ENCODE measurements around the gene KCNK5. TPM values are rescaled to one million over a fixed set of nuclear protein-coding genes. Genes with fewer than 3 reads are reported as not detected.

Gene KCNK5
- total RNA-seq, 2 experiments from 2014 or later = 25.0 to 25.9 TPM

DNA sequence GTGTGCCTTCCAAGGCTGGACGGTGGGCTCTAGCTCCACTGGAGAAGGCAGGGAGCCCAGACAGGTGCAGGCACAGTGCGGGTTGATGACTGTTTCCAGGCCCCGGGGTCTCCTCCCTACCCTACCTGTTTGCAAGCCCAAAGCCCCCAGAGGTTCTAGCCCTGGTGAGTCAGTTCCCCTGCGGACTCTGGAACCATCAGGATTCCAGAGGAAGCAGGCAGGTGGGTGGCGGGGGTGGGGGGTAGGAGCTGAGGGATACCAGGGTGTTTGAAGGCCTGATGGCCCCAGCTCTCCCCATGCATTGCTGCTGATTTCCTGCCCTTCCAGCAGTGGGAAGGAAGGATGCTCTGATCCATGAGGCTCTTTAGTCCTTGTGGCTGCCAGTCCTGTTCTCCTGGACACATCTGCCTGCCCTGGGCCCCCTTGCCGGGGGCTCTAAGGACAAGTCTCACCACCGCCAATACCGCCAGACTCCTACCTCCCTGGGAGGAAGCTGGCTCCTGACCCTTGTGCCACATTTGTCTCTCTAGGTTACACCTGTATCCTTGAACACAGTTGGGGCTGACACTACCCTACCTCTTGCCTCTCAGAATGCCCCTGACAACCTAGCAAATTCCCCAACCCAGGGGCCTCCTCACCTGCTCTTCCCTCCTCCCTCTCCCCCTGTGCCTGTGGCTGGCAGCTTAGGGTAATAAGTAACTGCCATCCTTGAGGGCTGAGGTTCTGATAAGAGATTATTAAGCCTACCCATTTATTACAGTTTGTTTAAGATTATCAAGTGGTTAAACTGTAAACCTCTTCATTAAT lies 21.7 kb downstream of the KCNK5 start:
- TF ChIP-seq, protein P1, sequence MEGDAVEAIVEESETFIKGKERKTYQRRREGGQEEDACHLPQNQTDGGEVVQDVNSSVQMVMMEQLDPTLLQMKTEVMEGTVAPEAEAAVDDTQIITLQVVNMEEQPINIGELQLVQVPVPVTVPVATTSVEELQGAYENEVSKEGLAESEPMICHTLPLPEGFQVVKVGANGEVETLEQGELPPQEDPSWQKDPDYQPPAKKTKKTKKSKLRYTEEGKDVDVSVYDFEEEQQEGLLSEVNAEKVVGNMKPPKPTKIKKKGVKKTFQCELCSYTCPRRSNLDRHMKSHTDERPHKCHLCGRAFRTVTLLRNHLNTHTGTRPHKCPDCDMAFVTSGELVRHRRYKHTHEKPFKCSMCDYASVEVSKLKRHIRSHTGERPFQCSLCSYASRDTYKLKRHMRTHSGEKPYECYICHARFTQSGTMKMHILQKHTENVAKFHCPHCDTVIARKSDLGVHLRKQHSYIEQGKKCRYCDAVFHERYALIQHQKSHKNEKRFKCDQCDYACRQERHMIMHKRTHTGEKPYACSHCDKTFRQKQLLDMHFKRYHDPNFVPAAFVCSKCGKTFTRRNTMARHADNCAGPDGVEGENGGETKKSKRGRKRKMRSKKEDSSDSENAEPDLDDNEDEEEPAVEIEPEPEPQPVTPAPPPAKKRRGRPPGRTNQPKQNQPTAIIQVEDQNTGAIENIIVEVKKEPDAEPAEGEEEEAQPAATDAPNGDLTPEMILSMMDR (IDR thresholded peaks at IDR 0.05) = no peak
- Mint-ChIP-seq H3K9me3 (no peaks in the 10 kb centered on the region), H3K27ac (no peak overlapping the region), H3K36me3 (ENCODE audit: low read depth) (peaks cover 30% of the 10 kb centered on the region), H3K4me3 (no peak overlapping the region), H3K4me1 (ENCODE audit: low read depth) (peaks cover 43% of the 10 kb centered on the region), H3K27me3 (no peaks in the 10 kb centered on the region)
- POLR2A ChIA-PET = interaction anchor here (1.0 kb wide), 1 partner anchor 10 kb away, joined by 4 read pairs; no protein-coding TSS in a partner anchor
- DNase-seq (no peak), ATAC-seq (no peak)
- CTCF ChIA-PET = no interaction called here
- intact Hi-C loops (cut with micrococcal nuclease) = no loop called here

DNA sequence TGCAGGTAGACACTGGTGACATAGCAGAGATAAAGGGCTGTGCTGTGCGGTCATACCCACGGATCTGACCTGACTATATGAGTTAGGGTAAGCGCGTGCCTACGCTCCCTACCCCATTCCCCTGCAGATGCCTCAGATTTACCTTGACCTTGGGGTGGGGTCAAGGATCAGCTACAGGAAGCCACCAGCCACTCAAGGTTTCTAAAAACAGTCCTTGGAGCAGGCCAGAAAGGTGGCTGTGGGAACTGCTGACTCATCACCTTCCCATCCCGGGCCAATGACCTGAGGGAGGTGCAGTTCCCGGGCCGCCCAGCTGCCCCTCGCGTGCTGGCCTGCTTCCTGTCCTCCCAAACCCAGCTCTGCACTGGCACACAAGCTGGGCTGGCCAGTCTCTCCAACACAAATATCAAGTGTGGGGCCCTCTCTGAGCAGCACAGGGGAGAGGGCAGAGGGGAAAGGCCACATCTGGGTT lies 23.0 kb downstream of the KCNK5 start:
- DNase-seq (no peak), ATAC-seq (no peak)
- no peaks in the 10 kb centered on the region for H3K27me3 Mint-ChIP-seq
- peaks cover 27% of the 10 kb centered on the region for H3K36me3 Mint-ChIP-seq (ENCODE audit: low read depth)
- H3K4me3 Mint-ChIP-seq = no peak overlapping the region
- intact Hi-C loops (cut with micrococcal nuclease) = no loop called here
- TF ChIP-seq, protein P1 (IDR thresholded peaks at IDR 0.05) = no peak
- H3K4me1 Mint-ChIP-seq (ENCODE audit: low read depth) = peaks cover 41% of the 10 kb centered on the region
- H3K9me3 Mint-ChIP-seq = no peaks in the 10 kb centered on the region
- H3K27ac Mint-ChIP-seq = no peak overlapping the region
- POLR2A ChIA-PET = interaction anchor here (0.7 kb wide), 1 partner anchor 16 kb away, joined by 3 read pairs; no protein-coding TSS in a partner anchor
- CTCF ChIA-PET = interaction anchor here (1.1 to 1.2 kb wide), 2 partner anchors 41 to 97 kb away, joined by 3 read pairs; no protein-coding TSS in a partner anchor

DNA sequence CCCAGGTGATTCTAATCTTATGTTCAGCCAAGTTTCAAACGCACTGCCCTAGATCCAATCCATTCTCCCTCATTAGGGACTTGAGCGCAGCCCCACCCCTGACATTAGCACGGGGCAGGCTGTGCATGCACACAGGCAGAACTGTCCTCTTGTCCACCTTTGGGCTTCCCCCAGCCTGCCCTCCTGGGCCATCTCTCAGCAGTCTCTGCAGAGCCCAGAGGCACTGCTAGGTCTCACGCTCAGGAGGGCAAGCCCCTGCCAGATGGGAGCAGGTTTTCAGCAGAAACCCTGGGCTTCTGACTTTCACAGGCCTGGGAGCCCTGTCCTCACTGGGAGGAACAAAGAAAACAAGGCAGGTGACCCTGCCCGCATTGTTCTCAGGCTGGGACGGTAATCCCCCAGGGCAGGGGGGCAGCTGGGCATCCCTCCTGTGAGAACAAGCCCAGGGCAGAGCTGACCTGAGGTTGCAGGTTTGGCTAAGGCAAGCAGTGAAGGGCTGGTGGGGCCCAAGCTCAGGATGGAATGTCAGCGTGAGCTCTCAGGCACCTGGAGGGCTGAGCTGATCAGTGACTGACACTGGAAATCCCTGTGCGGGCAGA lies 24.5 kb downstream of the KCNK5 start:
- Mint-ChIP-seq H3K36me3 (ENCODE audit: low read depth) (peaks cover 26% of the 10 kb centered on the region), H3K4me1 (ENCODE audit: low read depth) (peaks cover 30% of the 10 kb centered on the region), H3K27ac (no peak overlapping the region), H3K9me3 (no peaks in the 10 kb centered on the region), H3K4me3 (no peak overlapping the region), H3K27me3 (no peaks in the 10 kb centered on the region)
- ChIA-PET CTCF (interaction anchor here (1.1 kb wide), 1 partner anchor 39 kb away, joined by 3 read pairs; no protein-coding TSS in a partner anchor), POLR2A (interaction anchor here (0.8 to 1.3 kb wide), 3 partner anchors 34 to 103 kb away, joined by 3 read pairs; no protein-coding TSS in a partner anchor)
- no peak for DNase-seq
- ATAC-seq = no peak
- intact Hi-C loops (cut with micrococcal nuclease) = no loop called here
- TF ChIP-seq, protein P1 (IDR thresholded peaks at IDR 0.05) = no peak

DNA sequence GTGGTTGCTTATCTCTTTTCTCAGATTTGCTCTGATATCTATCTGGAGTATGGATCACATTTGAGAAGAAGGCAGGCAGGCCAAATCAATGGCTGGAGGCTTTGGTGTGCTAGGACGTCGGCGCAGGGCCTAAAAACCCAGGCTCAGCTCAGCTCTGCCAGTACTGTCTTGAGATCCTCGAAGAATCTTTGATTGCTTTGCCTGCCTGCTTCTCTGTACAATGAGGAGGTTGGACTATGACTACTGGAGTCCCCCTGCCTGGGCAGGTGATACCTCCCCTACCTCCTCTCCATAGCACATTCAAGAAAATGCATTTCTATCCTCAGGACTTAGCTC lies 25.1 kb downstream of the KCNK5 start:
- Mint-ChIP-seq H3K9me3 (no peaks in the 10 kb centered on the region), H3K4me3 (no peak overlapping the region), H3K4me1 (ENCODE audit: low read depth) (peaks cover 24% of the 10 kb centered on the region), H3K27ac (no peak overlapping the region), H3K27me3 (no peaks in the 10 kb centered on the region), H3K36me3 (ENCODE audit: low read depth) (peaks cover 26% of the 10 kb centered on the region)
- ChIA-PET CTCF (no interaction called here), POLR2A (interaction anchor here (1.0 kb wide), 1 partner anchor 99 kb away, joined by 3 read pairs; no protein-coding TSS in a partner anchor)
- DNase-seq (no peak), ATAC-seq (no peak)
- TF ChIP-seq, protein P1 (IDR thresholded peaks at IDR 0.05) = no peak
- intact Hi-C loops (cut with micrococcal nuclease) = no loop called here

Measured in activated CD8-positive, alpha-beta T cell treated with anti-CD3 and anti-CD28 coated beads for 36 hours (primary cell).